Stimulated activated naive CD4-positive, alpha-beta T cell treated with Interleukin-2 at 50 U/mL for 16 hours (primary cell): ENCODE measurements around the gene SDR42E2.
"Not testable (repeated sequence)": the region's sequence is repeated elsewhere in the genome, so short reads cannot be mapped to it uniquely, and the experiment has no call there.

Source experiments
- DNase-seq: peaks from one replicate; lab custom pipeline; 2025; lab: John Stamatoyannopoulos, UW

The SDR42E2 gene

DNA sequence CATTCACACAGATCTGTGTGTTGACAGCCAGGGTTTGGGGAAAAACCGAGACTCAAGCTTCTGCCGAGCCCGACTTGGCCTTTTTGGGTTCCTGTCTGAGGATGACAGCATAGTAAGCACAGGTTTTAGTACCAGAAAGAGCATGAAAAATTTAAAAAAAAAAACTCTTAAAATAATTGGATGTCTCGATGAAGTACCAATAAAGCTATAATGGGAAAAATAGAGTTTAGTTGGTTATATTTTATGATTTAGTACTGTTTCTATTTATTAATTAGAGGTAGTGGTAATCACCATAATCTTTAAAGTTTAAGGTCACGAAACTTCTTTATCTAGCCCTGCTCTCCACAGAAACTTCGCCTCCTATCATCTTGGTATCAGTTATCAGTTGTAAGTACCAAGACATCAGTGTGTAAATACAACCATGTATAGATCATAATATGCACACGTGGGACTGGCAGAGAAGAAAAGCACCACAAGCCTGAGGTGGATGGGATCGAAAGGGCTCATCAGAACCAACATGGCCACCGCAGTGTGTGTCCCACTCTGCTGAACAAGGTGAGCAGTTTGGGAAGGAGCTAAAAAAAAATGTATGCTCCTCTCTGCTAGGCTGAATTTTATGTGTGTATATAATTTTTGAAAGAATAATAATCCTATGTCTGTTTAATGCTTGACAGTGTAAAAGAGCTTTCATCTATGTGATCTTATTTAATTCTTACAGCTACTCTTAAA lies 29.4 kb downstream of the SDR42E2 start:
- DNase-seq = peak; percentile 19

GRCh38 chr16:22192261-22193062 lies 30.2 kb downstream of the SDR42E2 start:
- peak; percentile 75 for DNase-seq

- DNase-seq = no peak
These were observed 30.7 kb downstream of the SDR42E2 start for GRCh38 chr16:22193063-22193411.

- DNase-seq = no peak
These were observed 32.6 kb downstream of the SDR42E2 start for GRCh38 chr16:22194707-22195444.

GRCh38 chr16:22195445-22195694 lies 33.1 kb downstream of the SDR42E2 start:
- DNase-seq = no peak

- peak; percentile 80 for DNase-seq
These were observed 33.6 kb downstream of the SDR42E2 start for GRCh38 chr16:22195695-22196558.

GRCh38 chr16:22196559-22197168 lies 34.4 kb downstream of the SDR42E2 start:
- DNase-seq = not testable (repeated sequence)

GRCh38 chr16:22198547-22199293 lies 36.4 kb downstream of the SDR42E2 start:
- no peak for DNase-seq

DNA sequence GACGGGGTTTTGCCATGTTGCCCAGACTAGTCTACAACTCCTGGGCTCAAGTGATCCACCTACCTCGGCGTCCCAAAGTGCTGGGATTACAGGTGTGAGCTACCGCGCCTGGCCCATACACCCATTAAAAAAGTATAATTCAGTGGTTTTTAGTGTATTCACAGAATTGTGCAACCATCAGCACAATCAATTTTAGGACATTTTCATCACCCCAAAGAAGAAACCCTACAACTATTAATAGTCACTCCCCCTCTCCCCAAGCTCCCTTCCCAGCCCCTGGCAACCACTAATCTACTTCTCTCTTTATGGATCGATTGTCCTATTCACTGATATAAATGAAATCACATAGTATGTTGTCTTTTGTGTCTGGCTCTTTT lies 39.9 kb downstream of the SDR42E2 start:
- no peak for DNase-seq

DNA sequence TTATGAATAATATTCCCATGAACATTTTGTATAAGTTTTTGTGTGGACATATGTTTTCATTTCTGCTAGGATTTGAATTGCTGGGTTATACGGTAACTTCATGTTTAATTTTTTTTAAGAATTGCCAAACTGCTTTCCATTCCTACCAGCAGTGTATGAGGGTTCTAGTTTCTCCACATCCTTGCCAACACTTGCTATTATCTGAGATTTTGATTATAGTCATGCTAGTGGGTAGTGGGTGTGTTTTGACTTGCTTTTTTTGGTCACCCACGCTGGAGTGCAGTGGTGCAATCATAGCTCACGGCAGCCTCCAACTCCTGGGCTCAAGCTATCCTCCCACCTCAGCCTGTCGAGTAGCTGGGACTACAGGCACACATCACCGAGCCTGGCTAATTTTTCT lies 40.8 kb downstream of the SDR42E2 start:
- no peak for DNase-seq

DNA sequence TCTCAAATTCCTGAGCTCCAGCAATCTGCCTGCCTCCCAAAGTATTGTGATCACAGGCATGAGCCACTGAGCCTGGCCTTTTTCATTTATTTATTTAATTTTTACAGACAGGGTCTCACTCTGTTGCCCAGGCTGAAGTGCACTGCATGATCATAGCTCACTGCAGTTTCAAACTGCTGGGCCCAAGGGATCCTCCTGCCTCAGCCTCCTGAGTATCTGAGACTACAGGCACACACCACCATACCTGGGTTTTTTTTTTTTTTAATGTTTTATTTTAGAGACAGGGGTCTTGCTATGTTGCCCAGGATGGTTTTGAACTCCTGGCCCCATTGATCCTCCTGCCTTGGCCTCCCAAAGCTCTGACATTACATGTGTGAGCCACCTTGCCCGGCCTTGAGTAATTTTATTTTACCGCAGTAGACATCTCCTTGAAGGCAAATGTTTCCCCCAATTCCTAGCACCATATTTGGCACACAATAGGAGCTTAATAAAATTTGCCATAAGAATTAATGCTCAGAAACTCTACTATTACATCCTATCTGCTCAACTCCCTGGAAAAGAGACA lies 41.9 kb downstream of the SDR42E2 start:
- no peak for DNase-seq

DNA sequence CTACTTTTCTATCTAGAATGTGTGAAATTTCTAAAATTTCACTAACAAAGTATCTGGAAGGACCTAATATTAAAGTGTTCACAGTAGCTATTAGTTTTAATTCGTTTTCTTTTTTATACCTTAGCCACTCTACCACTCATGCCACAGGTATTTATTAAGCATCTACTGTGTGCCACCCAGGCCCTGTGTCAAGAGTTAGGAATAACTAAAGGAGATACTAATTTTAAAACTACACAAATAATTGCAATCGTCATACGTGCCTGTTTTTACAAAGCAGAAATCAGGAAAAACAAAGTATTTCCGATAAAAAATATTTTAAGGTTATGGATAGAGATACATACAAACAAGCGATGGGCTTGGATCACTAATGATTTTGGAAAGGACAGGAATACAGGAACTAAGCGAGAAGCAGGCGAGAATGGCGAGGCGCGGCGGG lies 43.3 kb downstream of the SDR42E2 start:
- DNase-seq = no peak

DNA sequence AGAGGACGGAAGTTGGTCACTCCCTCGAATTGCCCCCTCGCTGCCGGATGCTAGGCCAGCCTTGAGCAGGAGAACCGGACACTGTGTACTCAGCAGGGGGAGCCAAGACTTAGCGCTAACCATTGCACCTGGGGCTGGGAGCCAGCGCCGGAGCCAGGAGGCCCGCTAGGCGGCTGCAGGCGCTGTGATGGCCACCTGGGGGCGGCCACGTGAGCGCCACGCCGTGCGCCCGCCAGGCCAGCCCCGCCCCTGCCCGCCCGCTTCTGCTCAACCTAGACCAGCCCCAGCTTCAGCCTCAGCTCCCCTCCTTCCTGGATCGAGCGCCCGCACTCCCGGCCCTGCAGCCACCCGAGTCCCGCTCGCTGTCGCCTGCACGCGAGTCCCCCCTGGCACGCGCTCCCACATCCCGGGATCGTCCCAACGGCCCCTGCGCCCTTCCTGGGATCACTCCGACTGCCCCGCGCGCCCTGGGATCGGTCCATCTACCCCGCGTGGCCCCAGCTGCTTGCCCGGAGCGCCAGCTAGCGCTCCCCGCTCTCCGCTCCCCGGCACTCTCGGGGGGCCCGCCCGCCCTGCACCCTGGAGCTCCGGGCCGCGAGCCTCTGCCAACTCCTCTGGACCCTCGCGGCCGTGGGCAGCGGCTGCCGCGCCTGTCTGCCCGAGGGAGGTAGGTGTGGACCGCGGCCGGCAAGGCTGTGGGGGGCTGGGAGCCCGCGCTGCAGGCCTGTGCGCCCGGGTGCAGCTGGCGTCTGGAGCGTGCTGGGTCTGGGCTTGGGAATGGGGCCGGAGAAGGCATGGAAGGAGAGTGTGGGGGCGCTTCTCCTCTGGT lies 43.9 kb downstream of the SDR42E2 start, which contains the start of gene EEF2K:
EEF2K (plus strand) TSS at position 266 of the 829 bp plus-strand sequence. CDS start 19,452 bp downstream, outside the sequence.
- peak; percentile 87 for DNase-seq

- DNase-seq = peak; percentile 68
These were observed 44.8 kb downstream of the SDR42E2 start for GRCh38 chr16:22206842-22207714.

- DNase-seq = no peak
These were observed 45.5 kb downstream of the SDR42E2 start for GRCh38 chr16:22207715-22208360.

DNA sequence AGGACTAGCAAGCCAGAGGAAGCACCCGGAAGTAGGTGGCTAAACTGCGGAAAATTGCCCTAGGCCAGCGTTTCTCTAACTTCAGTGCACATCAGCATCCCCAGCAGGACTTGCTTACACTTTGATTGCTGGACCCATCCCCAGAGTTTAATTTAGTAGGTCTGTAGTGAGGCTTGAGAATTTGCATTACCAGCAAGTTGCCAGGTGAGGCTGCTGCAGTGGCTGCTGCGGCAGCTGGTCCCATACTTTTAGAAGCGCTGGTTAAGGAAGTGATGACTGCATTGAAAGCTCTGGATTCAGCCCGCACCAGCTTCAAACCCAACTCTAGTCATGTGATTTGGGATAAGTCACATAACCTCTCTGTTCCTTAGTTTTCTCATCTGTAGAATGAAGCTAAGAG lies 48.0 kb downstream of the SDR42E2 start:
- DNase-seq = no peak

GRCh38 chr16:22210854-22211253 lies 48.5 kb downstream of the SDR42E2 start:
- DNase-seq = no peak

- no peak for DNase-seq
These were observed 50.9 kb downstream of the SDR42E2 start for GRCh38 chr16:22213236-22213635.
